Measurements from ENCODE around the gene RAD17.

DNA sequence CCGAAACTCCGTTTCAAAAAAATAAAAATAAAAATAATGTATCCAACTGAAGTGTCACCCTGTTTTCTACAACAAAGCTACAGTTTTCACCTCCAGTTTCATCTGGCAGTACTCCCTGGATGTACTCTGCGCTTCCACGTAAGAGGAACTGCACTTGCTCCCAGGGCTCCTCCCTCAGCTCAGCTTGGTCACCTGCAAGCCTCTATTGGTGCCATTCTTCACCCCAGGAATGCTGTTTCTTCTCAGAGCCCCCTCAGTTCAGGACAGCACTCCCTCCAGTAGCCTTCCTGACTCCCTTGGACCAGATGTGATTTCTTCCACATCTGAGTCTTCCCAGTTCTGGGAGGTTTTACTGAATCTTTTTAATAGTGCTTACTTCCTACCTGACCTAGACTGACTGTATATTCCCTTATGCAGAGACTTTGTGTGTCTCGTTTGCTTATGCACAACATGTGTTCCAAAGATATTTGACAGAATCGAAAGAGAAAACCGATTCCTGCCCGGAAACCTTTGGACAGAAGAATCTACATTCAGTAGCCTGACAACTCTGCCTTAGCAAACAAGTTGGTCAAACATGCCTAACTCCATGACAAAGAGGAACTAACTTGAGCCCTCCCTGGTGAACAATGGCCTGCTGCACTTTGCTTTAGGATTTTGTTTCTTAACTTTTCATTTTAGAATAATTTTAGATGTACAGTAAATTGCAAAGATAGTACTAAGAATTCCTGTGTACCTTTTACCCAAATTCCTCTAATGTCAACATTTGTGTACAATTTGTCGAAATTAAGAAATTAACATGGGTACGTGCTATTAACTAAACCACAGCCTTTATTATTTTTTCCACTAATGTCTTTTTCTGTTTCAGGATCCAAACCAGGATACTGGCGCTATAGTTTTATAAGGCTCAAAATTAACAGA, 37.8 kb upstream of the RAD17 start:
- no peak for TF ChIP-seq POLR2A (IDR thresholded peaks at IDR 0.05; ENCODE audit: low read depth, low read length)
- no peak for TF ChIP-seq POLR2AphosphoS5 (IDR thresholded peaks at IDR 0.05; ENCODE audit: low read depth, low read length)
